Measurements from ENCODE around the gene CFAP20DC.
"Not testable (repeated sequence)": the region's sequence is repeated elsewhere in the genome, so short reads cannot be mapped to it uniquely, and the experiment has no call there.

Gene CFAP20DC

DNA sequence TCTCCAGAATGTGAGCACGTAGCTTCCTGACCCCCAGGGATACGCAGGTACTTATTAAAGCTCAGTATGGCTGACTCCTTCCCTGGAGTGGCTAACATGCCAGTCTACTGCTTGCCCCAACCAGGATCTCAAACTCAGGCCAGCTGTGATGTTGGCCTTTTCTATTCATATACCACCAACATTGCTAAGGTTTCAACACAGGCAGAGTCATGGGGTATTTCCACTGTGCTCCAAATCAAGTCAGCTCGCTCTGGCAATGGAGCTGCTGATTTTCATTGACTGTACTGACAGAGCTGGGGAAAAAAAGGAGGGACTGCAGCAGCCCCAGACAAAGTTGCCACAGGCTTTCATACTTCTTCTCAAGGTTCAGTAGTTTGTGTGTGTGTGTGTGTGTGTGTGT, 87.0 kb downstream of the CFAP20DC start:
- no peak for DNase-seq (ENCODE audit: low read depth)

DNA sequence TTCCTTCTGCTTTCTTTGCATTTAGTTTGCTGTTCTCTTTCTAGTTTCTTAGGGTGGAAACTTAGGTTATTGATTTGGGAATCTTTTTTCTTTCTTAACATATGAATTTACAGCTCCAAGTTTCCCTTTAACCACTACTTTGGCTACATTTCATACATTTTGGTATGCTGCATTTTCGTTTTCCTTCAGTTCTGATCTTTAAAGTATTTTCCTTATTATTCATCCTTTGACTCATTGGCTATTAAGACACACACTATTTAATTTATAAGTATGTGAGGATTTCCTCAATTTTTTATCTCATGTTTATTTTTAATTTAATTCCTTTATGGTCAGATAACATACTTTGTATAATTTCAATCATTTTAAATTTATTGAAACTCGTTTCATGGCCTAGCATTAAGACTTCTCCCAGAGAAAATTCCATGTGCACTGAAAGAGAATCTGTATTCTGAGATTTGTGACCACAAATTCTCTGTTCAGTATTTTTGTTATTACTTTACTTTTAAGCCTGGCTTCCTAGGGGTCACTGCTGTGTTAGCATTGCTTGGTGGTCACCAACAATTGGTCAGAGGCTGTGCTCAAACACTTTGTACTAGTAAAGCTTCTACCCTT, 87.7 kb downstream of the CFAP20DC start:
- DNase-seq (ENCODE audit: low read depth), result no peak

DNA sequence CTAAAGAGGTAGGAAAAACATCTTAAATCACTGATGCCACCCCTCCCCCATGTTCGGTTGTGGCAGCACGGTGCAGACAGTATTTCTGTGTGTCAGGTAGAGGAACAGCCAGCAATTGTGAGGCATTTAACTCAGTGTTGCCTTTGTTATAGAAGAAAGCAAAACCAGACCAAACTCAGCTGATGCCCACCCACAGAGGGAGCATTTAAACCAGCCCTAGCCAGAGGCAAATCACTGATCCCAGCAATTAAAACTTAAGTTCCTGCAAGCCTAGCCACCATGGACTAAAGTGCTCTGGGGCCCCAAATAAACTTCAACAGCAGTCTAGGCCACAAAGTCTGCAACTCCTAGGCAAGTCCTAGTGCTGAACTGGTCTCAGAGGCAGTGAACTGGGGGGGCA, 94.5 kb downstream of the CFAP20DC start:
- no peak for DNase-seq (ENCODE audit: low read depth)

DNA sequence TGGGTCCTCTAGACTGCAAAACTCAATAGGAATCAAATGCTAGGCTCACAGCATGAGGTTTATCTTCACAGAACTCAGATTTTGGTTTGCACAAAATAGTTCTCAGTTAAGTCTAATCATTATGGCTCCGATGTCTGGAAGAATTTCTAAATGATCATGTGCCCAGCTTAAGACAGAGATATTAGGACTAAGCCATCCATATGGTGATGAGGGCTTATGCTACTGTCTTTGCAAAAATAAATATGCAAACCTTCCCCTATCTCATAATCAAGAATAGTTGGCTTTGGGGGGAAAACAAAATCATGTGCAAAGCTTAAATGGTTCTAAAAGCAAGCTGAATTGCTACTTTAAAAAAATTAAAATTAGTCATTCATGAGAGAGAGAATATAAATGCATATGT, 96.5 kb downstream of the CFAP20DC start:
- no peak for DNase-seq (ENCODE audit: low read depth)

DNA sequence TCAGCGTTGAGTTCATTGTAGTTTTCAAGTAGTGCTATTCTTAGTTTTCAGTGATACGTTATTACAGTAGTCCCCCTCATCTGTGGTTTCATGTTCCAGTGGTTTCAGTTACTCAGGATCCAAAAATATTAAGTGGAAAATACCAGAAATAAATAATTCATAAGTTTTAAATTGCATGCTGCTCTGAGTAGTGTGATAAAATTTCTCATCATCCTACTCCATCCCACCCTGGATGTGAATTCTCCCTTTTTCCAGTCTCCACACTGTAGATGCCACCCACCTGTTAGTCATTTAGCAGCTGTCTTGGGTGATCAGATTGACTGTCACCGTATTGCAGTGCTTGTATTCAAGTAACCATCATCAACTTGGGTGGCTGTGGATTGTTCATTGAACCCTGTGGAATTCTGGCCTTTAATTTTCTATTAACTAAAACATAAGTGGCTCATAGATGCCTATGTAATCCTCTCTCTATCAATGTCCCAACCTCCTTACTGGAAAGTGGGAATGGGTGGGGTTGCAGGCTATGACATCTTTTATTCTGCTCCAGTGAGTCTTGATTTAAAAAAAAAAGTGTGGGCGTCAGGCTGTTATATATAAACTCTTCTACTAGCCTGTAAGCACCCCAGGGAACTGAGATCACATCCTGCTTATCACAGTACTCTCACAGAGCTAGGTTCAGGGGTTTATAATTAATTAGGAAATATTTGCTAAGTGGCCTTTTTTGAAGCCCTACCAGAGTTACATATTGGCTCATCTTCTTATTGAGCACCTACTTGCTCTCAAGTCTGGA, 97.5 kb downstream of the CFAP20DC start:
- no peak for DNase-seq (ENCODE audit: low read depth)

DNA sequence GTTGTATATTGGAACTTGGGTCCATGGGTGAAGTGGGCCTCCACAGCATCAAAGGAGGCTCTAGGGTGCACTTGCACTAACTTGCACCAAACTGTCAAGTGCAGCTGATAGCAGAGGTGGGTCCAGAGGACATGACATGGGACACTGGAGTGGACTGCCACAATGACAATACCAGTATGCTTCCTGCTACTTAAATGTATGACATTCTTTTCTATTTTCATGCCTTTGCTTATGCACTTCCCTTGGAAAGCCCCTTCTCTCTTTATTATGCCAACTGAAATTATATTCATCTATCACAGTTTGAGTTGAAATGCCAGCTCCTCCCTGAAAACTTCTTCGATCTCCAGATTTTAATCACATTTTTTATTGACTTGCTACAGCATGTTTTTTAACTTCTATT, 101.8 kb downstream of the CFAP20DC start:
- no peak for DNase-seq (ENCODE audit: low read depth)

DNA sequence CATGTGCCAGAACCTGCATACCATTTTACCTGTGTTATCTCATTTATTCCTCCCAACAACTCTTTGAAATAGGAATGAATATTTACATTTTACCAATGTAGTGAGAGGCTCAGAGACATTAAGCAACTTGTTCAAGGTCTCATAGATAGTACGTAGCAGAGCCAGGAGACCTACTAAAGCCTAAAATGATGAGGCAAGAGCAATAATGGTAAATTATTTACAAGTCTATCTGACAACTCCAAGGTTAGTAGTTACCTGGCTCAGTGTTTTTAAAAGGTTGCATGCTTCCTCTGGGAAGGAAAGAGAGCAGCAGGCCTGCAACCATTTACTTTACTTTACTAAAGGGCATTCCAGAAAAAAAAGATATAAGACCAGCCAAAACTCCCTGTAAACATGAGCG, 103.0 kb downstream of the CFAP20DC start:
- no peak for DNase-seq (ENCODE audit: low read depth)

DNA sequence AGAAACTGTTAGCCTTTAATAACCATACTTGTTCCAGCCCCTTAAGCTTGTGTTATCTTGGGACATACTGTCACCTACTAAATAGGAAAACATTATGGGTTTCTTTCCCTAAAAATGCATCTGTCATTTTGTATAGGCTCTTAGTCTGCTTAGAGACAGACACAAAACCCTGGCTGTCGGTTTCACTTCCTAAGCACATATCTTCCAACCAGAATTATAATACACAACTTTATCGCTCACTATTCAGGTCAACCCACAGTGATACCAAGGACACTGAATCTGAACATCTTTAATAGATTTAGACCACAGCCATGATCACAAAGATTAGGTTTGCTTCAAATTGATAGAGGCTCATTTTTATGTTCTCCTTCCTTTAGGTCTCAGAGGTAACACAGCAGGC, 111.8 kb downstream of the CFAP20DC start:
- DNase-seq (ENCODE audit: low read depth), result no peak

DNA sequence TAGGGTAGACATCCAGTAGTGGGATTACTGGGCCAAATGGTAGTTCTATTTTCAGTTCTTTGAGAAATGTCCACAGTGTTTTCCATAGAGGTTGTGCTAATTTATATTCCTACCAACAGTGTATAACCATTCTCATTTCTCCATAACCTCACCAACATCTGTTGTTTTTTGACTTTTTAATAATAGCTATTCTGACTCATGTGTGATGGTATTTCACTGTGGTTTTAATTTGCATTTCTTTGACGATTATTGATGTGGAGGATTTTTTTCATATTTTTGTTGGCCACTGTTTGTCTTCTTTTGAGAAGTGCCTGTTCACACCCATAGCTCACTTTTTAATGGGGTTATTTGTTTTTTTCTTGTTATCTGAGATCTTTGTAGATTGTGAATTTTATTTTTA, 125.2 kb downstream of the CFAP20DC start:
- DNase-seq (ENCODE audit: low read depth), result no peak

DNA sequence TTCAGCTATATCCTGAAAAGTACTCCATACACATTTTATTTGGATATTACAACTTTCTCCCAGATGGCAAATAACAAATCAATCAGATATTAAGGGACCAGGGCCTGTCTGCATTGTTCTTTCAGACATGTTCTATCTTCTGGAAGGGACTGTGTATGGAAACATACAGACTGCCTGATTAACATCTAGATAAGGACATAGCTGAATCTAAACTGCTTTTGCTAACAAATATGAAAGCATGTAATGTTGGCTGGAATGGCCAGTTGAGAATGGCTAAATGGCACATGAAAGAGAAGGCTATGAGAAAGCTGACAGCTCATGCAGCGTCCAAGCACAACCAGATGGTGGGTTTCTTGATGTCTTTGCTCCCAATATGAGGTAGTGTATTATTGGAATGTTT, 149.4 kb downstream of the CFAP20DC start:
- no peak for DNase-seq (ENCODE audit: low read depth)

DNA sequence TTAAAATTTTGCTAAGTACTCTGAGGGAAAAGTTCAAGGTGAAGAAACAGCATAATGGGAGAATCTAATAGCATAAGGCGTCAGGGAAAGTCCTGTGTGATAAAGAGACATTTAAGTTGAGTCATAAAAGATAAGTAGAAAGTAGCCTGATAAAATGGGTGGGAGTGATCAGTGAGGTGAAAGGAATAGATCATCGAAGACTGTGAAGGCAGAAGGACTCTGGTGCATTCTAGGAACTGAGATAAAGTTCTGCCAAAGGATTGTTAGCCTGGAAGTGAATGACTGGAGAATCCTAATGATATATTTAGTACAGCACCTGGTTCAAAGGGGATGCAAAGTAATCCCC, 149.9 kb downstream of the CFAP20DC start:
- DNase-seq (ENCODE audit: low read depth), result no peak

DNA sequence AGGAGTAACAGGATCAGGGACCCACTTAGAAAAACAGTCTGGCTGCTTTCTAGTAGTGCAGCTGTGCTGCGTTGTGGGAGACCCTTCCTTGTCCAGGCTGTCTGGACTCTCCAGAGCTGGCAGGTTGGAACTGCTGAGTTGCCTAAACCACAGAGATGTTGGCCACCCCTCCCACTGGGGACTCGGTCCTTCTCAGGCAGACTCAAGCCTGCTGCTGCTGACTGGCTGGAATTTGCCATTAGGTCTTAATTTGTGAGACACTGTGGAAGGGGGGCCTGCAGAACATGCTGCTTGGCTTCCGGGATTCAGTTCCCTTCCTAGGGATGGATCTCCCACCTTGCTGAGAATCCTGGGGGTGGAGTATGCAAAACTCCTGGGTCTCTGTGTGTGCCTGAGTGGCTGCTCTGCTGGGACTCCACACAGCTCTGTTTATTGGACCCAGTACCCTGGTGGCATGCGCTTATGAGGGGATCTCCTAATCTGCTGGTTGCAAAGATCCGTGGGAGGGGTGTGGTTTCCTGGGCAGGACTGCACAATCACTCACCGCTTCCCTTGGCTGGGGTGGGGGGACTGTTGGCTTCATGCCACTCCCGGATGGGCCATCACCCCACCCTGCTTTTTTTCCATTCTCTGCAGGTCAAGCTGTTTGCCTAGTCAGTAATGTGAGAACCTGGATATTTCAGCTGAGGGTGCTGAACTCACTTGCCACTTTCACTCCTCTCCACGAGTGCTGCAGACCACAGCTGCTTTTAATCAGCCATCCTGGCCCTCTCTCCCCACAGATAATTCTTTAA, 150.5 kb downstream of the CFAP20DC start:
- DNase-seq (ENCODE audit: low read depth), result peak; percentile 9

DNA sequence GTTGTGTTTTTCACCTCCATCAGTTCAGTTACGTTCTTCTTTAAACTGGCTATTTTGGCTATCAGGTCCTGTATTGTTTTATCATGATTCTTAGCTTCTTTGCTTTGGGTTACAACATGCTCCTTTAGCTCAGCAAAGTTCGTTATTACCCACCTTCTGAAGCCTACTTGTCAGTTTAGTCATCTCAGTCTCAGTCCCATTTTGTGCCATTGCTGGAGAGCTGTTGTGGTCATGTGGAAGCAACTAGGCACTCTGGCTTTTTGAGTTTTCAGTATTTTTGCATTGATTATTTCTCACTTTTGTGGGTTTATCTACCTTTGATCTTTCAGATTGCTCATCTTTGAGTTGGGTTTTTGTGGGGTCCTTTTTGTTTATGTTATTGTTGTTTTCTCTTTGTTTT, 151.3 kb downstream of the CFAP20DC start:
- DNase-seq (ENCODE audit: low read depth), result no peak

DNA sequence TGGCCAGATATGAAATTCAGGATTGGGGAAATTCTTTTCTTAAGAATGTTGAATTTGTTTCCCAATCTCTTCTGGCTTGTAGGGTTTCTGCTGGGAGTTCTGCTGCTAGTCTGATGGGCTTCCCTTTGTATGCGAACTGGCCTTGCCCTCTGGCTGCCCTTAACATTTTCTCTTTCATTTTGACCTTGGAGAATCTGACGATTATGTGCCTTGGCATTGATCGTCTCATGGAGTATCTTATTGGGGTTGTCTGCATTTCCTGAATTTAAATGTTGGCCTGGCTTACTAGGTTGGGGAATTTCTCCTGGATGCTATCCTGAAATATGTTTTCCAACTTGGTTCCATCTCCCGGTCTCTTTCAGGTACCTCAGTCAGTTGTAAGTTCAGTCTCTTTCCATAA, 152.2 kb downstream of the CFAP20DC start:
- DNase-seq (ENCODE audit: low read depth), result no peak

DNA sequence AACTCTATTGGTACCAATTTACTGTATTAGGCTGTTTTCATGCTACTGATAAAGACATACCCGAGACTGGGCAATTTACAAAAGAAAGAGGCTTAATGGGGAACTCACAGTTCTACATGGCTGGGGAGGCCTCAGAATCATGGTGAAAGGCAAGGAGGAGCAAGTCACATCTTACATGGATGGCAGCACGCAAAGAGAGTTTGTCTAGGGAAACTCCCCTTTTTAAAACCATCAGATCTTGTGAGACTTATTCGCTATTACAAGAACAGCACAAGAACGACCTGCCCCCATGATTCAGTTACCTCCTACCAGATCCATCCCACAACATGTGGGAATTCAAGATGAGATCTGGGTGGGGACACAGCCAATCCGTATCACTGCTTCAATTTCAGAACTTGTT, 154.1 kb downstream of the CFAP20DC start:
- DNase-seq (ENCODE audit: low read depth), result not testable (repeated sequence)

DNA sequence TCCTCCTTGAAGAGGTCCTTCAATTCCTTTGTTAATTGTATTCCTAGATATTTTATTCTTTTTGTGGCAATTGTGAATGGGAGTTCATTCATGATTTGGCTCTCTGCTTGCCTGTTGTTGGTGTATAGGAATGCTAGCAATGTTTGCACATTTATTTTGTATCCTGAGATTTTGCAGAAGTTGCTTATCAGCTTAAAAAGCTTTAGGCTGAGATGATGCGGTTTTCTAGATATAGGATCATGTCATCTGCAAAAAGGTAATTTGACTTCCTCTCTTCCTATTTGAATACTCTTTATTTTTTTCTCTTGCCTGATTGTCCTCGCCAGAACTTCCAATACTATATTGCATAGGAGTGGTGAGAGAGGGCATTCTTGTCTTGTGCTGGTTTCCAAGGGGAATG, 157.3 kb downstream of the CFAP20DC start:
- not testable (repeated sequence) for DNase-seq (ENCODE audit: low read depth)

DNA sequence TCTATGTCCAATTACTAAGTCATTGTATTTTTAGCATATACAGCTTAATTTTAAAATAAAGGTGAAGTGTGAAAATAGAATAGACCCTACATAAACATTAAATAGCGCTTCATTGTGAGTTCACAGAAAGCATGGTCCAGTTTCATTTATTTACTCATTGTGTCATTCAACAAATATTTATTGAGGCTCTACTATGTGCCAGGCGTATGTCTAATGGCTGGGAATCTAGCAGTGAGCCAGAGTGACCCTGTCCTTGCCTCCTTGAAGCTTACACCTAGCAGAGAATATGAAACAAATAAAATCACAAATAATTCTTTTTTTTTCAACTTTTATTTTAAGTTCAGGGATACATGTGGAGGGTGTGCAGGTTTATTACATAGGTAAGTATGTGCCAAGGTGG, 161.7 kb downstream of the CFAP20DC start:
- DNase-seq (ENCODE audit: low read depth), result no peak

DNA sequence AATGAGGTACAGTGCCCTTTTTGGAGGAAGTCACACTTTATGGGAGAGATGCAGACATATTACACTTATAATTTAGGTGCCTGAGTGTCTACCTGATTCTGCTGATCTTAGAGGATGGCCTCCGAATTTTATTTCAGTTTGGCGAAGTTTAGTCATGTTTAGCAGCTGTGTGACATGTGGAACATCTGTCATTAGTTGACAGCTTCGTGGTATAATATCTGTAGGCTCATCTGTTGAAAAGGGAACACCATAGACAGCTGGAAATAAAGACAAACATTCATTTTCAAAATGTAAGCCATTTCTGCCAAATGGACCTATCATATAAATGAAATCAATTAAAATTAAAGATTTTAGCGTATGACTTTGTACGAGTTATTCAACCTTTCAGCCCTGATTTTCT, 165.4 kb downstream of the CFAP20DC start:
- DNase-seq (ENCODE audit: low read depth), result no peak

DNA sequence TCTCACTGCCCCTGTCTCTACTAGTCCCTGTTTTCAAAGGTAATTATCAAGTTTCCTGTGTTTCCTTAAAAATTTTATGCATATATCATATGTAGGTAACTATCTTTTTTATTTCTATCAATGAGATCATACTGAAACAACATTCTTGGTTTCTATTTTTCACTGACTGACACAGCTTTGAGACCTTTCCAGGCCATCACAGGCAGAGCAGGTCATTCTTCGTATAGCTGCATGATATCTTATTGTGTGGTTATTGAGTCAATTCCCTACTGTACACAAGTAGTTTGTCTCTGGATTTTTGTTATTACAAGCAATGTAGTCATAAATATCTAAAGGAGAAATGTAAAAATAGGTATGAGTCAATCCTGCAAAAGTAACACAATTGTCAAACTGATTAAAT, 169.6 kb downstream of the CFAP20DC start:
- no peak for DNase-seq (ENCODE audit: low read depth)

DNA sequence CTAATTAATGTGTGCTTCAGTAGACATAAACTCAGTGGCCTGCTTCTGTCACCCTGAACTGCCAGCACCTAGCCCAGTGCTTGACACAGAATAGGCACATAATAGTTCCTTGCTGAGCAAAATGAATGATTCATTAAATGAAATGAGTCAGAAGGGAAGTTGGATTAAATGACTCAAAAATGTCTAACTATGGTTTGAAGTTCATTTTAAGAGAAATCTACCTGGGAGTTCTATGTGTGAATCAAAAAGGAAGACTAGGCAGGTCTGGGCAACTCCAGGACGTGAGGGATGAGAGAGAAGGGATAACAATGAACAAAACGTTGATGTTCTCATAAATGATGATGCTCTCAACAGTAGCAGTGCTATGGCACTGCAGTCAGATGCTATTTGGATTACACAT, 175.0 kb downstream of the CFAP20DC start:
- no peak for DNase-seq (ENCODE audit: low read depth)

DNA sequence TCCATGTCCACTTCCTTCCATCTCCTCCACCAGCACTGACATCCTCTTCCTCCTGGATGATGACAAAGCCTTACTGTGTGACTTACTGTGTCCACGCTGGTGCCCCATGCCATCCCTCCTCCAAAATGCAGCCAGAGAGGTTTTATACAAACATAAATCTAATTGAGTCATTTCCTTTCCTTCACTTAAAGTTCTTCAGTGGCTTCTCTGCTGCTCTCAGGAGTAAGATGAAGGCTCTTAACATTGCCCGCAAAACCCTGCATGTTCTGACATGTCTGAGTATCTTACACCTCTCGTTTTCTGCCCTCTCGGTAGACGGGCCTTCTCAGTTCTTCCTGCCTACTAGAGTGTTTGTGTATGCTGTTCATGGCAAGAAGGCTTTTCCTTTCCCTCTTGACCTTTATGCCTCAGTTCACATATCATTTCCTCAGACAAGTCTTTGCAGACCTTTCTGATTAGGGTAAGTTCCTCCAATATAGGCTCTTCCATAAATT, 175.5 kb downstream of the CFAP20DC start:
- DNase-seq (ENCODE audit: low read depth), result no peak

DNA sequence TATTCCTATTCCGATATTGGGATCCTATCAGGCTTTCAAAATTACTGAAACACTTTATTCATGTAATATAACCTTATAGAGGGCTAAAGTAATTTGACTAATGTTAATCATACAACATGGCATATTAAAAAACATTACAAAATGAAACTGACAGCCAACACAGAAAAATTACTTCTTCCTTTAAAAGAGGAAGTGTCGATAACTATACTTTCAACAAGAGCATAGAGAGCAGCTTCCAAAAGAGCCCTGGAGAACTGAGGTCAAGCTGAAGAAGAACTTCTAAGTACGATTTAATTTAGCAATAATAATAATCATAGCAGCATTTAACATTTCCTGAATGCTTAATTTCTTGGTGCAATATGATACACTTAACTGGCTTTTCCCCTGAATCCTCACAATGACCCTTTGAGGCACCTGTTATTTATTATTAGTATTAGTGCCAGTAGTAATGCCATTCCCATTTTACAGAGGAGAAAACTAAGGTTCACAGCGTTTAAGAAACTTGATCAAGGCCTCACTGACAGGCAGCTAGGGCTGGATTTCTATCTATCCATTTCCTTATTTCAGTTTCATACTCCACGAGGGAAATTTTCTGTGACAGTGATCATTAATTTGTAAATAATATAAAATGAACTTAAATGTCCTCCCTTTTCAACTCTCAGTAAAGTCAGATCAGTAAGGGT, 181.6 kb downstream of the CFAP20DC start:
- DNase-seq (ENCODE audit: low read depth), result no peak

DNA sequence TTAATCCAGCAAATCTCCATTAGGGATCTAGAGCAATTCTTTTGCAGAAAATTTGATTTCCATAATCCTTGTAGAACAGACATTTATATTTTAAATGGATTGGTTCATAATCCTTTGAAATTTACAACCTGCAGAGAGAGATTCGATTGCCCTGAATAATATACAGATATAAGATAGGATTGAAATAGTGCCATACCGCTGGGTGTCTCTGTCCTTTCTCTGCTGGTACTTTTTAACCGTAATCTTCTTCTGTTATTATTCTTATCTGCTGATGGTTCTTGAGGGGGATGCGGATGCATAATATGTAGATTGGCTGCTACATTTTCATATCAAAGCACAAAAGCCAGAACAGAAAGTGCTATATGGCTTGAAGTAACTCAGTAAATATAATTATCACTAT, 182.2 kb downstream of the CFAP20DC start:
- no peak for DNase-seq (ENCODE audit: low read depth)
